KMS-11 (cell line): ENCODE results near the gene MTHFD2.

Source experiments
- H2AFZ ChIP-seq: fragments of 200-600 bp; sonication (generic); 2 replicates; pipeline ENCODE4 v1.6.1; 2016; ENCODE audit warnings: antibody characterized with exemption, mixed run types, low read depth
- H3K27ac ChIP-seq: fragments of 200-600 bp; sonication (generic); 2 replicates; pipeline ENCODE4 v1.6.1; 2016; ENCODE audit warnings: mild to moderate bottlenecking, mixed run types
- H3K27me3 ChIP-seq: fragments of 200-600 bp; sonication (generic); 2 replicates; pipeline ENCODE4 v1.6.1; 2017; ENCODE audit warnings: mild to moderate bottlenecking, low read depth, mixed run types, moderate library complexity; ENCODE audit not compliant: insufficient read depth
- H3K36me3 ChIP-seq: fragments of 200-600 bp; sonication (generic); 2 replicates; pipeline ENCODE4 v1.6.1; 2017; ENCODE audit warnings: mild to moderate bottlenecking, mixed run types; ENCODE audit not compliant: insufficient read depth
- H3K4me1 ChIP-seq: fragments of 200-600 bp; sonication (generic); 2 replicates; pipeline ENCODE4 v1.6.1; 2016; ENCODE audit warnings: mild to moderate bottlenecking, low read depth, mixed run types; ENCODE audit not compliant: poor library complexity, severe bottlenecking
- H3K4me2 ChIP-seq: fragments of 200-600 bp; sonication (generic); 2 replicates; pipeline ENCODE4 v1.7.0; 2016; ENCODE audit warnings: mild to moderate bottlenecking, mixed run types
- H3K4me3 ChIP-seq: fragments of 200-600 bp; sonication (generic); IDR thresholded peaks from 2 replicates; pipeline ENCODE4 v1.6.1; 2017; ENCODE audit warnings: low read depth, low read length, mixed read lengths; ENCODE audit not compliant: insufficient read depth
- H3K79me2 ChIP-seq: fragments of 200-600 bp; sonication (generic); 2 replicates; pipeline ENCODE4 v1.6.1; 2016; ENCODE audit warnings: low read depth, mixed run types; ENCODE audit not compliant: insufficient read depth
- H3K9ac ChIP-seq: fragments of 200-600 bp; sonication (generic); 2 replicates; pipeline ENCODE4 v1.6.1; 2016; ENCODE audit warnings: mild to moderate bottlenecking, mixed run types
- H4K20me1 ChIP-seq: fragments of 200-600 bp; sonication (generic); 2 replicates; pipeline ENCODE4 v1.6.1; 2016; ENCODE audit warnings: mild to moderate bottlenecking, mixed run types; ENCODE audit not compliant: insufficient read depth
- TF ChIP-seq, protein P1 (sequence below): fragments of 200-600 bp; sonication (generic); conservative IDR thresholded peaks from 2 replicates; pipeline ENCODE4 v1.6.1; 2017; ENCODE audit warnings: low read depth, mild to moderate bottlenecking, antibody characterized with exemption, low read length, moderate library complexity, mixed read lengths

The MTHFD2 gene

DNA sequence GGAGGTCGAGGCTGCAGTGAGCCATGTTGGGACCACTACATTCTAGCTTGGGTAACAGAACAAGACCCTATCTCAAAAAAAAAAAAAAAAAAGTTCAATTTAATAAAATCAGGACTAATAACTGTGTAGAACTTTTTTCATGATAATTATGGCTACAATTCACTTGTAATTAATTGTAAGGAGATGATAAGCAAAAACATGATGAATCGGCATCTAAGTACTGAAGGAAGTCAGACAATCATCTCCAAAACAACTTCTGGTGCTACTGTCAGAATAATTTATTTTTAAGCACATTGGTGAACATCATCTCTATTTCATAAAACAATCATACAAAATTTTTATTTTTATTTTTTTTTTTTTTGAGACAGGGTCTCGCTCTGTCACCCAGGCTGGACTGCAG, 9.7 kb upstream of the MTHFD2 start:
- TF ChIP-seq, protein P1, sequence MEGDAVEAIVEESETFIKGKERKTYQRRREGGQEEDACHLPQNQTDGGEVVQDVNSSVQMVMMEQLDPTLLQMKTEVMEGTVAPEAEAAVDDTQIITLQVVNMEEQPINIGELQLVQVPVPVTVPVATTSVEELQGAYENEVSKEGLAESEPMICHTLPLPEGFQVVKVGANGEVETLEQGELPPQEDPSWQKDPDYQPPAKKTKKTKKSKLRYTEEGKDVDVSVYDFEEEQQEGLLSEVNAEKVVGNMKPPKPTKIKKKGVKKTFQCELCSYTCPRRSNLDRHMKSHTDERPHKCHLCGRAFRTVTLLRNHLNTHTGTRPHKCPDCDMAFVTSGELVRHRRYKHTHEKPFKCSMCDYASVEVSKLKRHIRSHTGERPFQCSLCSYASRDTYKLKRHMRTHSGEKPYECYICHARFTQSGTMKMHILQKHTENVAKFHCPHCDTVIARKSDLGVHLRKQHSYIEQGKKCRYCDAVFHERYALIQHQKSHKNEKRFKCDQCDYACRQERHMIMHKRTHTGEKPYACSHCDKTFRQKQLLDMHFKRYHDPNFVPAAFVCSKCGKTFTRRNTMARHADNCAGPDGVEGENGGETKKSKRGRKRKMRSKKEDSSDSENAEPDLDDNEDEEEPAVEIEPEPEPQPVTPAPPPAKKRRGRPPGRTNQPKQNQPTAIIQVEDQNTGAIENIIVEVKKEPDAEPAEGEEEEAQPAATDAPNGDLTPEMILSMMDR, result no peak
- Histone ChIP-seq H3K4me2 (no peak overlapping the region), H3K27me3 (no peaks in the 10 kb centered on the region), H3K4me1 (peaks cover 43% of the 10 kb centered on the region), H2AFZ (no peak overlapping the region), H3K27ac (no peak overlapping the region), H3K9ac (no peak overlapping the region), H3K36me3 (no peaks in the 10 kb centered on the region), H4K20me1 (no peaks in the 10 kb centered on the region), H3K4me3 (no peak overlapping the region), H3K79me2 (no peaks in the 10 kb centered on the region)

DNA sequence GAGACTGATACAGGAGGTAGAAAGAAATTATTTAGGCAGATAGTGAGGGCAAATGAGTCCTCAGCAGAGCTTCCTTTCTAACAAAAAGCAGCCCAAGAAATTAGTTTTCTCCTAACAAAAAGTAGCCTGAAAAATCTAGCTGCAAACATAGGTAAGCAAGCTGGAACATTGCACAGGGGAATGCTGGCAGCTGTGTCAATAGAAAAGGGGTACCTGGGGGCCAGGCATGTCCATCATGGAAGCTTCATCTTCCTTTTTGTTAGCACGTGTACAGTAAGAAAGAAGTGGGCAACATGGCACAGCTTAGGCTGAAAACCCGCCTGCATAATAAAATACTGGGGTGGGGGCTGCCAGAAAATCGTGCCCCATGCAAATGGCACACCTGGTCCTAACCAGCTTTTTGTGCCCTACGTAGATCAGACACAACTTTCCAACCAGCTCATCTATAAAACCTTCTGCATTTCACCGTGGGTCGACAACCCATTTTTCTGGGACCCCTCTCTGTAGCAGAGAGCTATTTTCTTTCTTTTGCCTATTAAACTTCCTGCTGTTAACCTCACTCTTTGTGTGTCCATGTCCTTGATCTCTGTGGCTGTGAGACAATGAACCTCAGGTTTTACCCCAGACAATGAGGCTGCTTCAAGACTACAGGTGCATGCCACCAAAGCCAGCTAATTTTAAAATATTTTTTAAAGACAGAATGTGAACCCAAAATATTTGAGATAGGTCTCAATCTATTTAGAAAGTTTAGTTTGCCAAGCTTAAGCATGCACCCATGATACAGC, 6.6 kb upstream of the MTHFD2 start:
- Histone ChIP-seq H3K4me3 (no peak overlapping the region), H3K9ac (no peak overlapping the region; the same call in 1 of the 2 replicates), H3K79me2 (no peaks in the 10 kb centered on the region), H2AFZ (peak overlapping the region; percentile 47; the same call in 1 of the 2 replicates), H3K4me1 (peaks cover 33% of the 10 kb centered on the region), H3K27me3 (no peaks in the 10 kb centered on the region), H4K20me1 (no peaks in the 10 kb centered on the region), H3K27ac (peak overlapping the region; percentile 20; the same call in 1 of the 2 replicates), H3K4me2 (peak overlapping the region; percentile 47), H3K36me3 (no peaks in the 10 kb centered on the region)
- TF ChIP-seq, protein P1, result no peak

DNA sequence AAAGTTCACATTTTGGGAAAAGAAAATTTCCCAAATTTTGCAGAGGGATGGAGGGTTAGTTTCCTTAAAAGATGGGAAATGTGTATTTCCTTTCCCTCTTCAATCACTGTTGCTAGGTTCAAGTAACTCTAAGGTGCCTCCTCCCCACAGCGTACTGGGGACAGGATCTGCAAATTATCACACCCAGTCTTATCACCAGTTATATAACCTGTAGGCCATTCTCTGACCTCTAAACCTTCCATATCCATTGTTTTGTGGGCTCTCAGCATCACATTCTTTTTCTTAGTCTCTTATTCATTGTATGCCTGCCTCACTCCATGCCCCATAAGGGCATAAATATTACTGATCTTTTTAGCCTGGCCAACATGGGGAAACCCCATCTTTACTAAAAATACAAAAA, 3.6 kb upstream of the MTHFD2 start:
- H3K27me3 ChIP-seq, result no peaks in the 10 kb centered on the region
- no peak overlapping the region for H3K27ac ChIP-seq
- H4K20me1 ChIP-seq, result 0 out of 2 replicates have a peak, but pooled peaks cover 3% of the 10 kb centered on the region
- H3K4me1 ChIP-seq, result peaks cover 34% of the 10 kb centered on the region
- no peak overlapping the region for H2AFZ ChIP-seq
- no peak overlapping the region for H3K4me3 ChIP-seq
- TF ChIP-seq, protein P1, result no peak
- H3K79me2 ChIP-seq, result peaks cover 14% of the 10 kb centered on the region
- H3K9ac ChIP-seq, result no peak overlapping the region
- H3K4me2 ChIP-seq, result no peak overlapping the region
- no peaks in the 10 kb centered on the region for H3K36me3 ChIP-seq

DNA sequence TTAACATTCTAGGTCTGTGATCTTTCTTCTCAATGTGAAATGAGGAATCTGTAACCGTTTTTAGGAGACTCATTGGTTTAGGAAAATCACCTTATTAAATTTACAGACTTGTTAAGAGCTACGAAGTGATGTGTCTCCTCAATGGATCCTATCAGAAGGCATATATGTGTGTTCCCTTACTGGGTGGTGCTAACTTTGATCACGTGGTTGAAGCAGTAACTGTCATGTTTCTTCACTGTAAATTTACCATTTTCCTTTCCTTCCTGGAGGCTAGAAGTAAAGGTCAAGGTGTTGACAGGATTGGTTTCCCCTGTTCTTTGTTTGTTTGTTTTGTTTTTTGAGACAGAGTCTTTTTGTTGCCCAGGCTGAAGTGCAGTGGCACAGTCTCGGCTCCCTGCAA, 1.4 kb upstream of the MTHFD2 start:
- Histone ChIP-seq H3K4me1 (peaks cover 38% of the 10 kb centered on the region), H3K36me3 (no peaks in the 10 kb centered on the region; the same call in none of the 2 replicates), H2AFZ (no peak overlapping the region), H3K79me2 (peaks cover 36% of the 10 kb centered on the region), H3K4me3 (no peak overlapping the region), H3K9ac (no peak overlapping the region), H3K27ac (no peak overlapping the region), H3K4me2 (no peak overlapping the region), H4K20me1 (peaks cover 24% of the 10 kb centered on the region), H3K27me3 (no peaks in the 10 kb centered on the region)
- TF ChIP-seq, protein P1, result no peak
